H1 (cell line): ENCODE measurements around the gene CXCR4. TPM values are rescaled to one million over a fixed set of nuclear protein-coding genes. Genes with fewer than 3 reads are reported as not detected.

Source experiments
- CTCF ChIA-PET: fragments of 300-600 bp; sonication (Branson Sonifier 250); formaldehyde crosslinking; loops from one replicate; lab custom pipeline; 2021; ENCODE audit not compliant: partially characterized antibody; lab: Charles Lee
- POLR2A ChIA-PET: fragments of 300-600 bp; sonication (Branson Sonifier 250); formaldehyde crosslinking; loops from one replicate; lab custom pipeline; 2021; ENCODE audit warnings: inconsistent platforms; ENCODE audit not compliant: partially characterized antibody; lab: Charles Lee
- DNase-seq, 2 experiments: peaks; one replicate each; pipeline versions ENCODE4 v3.0.0 to v3.0.0-alpha.2; 2010 to 2022; ENCODE audit warnings: low spot score in 2 of 2, low read depth in 1 of 2, mixed read lengths in 1 of 2
- FAIRE-seq: peaks from 2 replicates; lab custom pipeline; 2011; peaks lifted over from hg19 to GRCh38; lab: Jason Lieb, UNC
- H2AFZ ChIP-seq: 2 replicates; pipeline ENCODE4 v1.8.1; 2012; ENCODE audit warnings: low read length, inconsistent platforms
- H2AK5ac ChIP-seq: 2 replicates; pipeline ENCODE4 v1.6.1; 2013; ENCODE audit warnings: low read depth, low read length
- H2BK120ac ChIP-seq: replicated peaks from 2 replicates; pipeline ENCODE3; 2013; ENCODE audit warnings: low read depth, low read length, inconsistent platforms
- H2BK12ac ChIP-seq: 2 replicates; pipeline ENCODE4 v1.6.1; 2013; ENCODE audit warnings: low read depth, low read length
- H2BK15ac ChIP-seq: 2 replicates; pipeline ENCODE4 v1.6.1; 2013; ENCODE audit warnings: low read length
- H2BK20ac ChIP-seq: 2 replicates; pipeline ENCODE4 v1.6.1; 2013; ENCODE audit warnings: low read length
- H2BK5ac ChIP-seq: 2 replicates; pipeline ENCODE4 v1.6.1; 2013; ENCODE audit warnings: low read depth, low read length
- H3K14ac ChIP-seq: 2 replicates; pipeline ENCODE4 v1.6.1; 2013; ENCODE audit warnings: inconsistent platforms; ENCODE audit not compliant: insufficient read length
- H3K18ac ChIP-seq: 2 replicates; pipeline ENCODE4 v1.6.1; 2013; ENCODE audit warnings: low read length; ENCODE audit errors: extremely low read depth
- H3K23ac ChIP-seq: 2 replicates; pipeline ENCODE4 v1.6.1; 2013; ENCODE audit warnings: inconsistent platforms; ENCODE audit not compliant: insufficient read length
- H3K23me2 ChIP-seq: 2 replicates; pipeline ENCODE4 v1.6.1; 2013; ENCODE audit warnings: low read depth, low read length
- H3K27ac ChIP-seq: 2 replicates; pipeline ENCODE4 v1.6.1; 2011; ENCODE audit warnings: low read depth, low read length, inconsistent platforms
- H3K27me3 ChIP-seq, 4 experiments: replicated peaks in 1 of 4; 1 replicate in 1 of 4; 2 replicates in 3 of 4; pipeline versions ENCODE4 v1.6.1 to v1.8.1; 2011 to 2013; ENCODE audit warnings: low read length in 3 of 4, mild to moderate bottlenecking in 3 of 4, inconsistent platforms in 2 of 4, mixed read lengths in 2 of 4, moderate library complexity in 1 of 4; ENCODE audit not compliant: control insufficient read depth in 3 of 4, insufficient read depth in 3 of 4; ENCODE audit errors: extremely low read depth in 1 of 4
- H3K36me3 ChIP-seq, 4 experiments: 2 replicates each; pipeline versions ENCODE4 v1.6.1 to v1.8.1; 2011 to 2013; ENCODE audit warnings: mild to moderate bottlenecking in 4 of 4, low read length in 3 of 4, moderate library complexity in 2 of 4, control low read depth in 1 of 4, inconsistent platforms in 1 of 4; ENCODE audit not compliant: insufficient read depth in 4 of 4, control insufficient read depth in 2 of 4
- H3K4ac ChIP-seq: replicated peaks from 2 replicates; pipeline ENCODE3; 2013; ENCODE audit warnings: low read length, low read depth, mixed read lengths, inconsistent platforms; ENCODE audit not compliant: insufficient read length
- H3K4me1 ChIP-seq, 4 experiments: replicated peaks in 1 of 4; 1 replicate in 1 of 4; 2 replicates in 3 of 4; pipeline versions ENCODE4 v1.6.1 to v1.8.1; 2011 to 2013; ENCODE audit warnings: low read length in 3 of 4, inconsistent platforms in 2 of 4, mixed read lengths in 1 of 4; ENCODE audit not compliant: insufficient read depth in 4 of 4, control insufficient read depth in 3 of 4
- H3K4me2 ChIP-seq, 2 experiments: 2 replicates each; pipeline versions ENCODE4 v1.6.1 to v1.8.1; 2011 to 2013; ENCODE audit warnings: low read depth in 2 of 2, low read length in 2 of 2, control low read depth in 1 of 2, inconsistent platforms in 1 of 2, mild to moderate bottlenecking in 1 of 2; ENCODE audit not compliant: insufficient read depth in 1 of 2
- H3K4me3 ChIP-seq, 4 experiments: fragments of 200-600, 300-600 bp in 1 of 4; sonication (generic), shearing (Covaris generic), sonication (Bioruptor Twin) in 1 of 4; 2 replicates each; pipeline versions ENCODE4 v1.5.1 to v1.8.1; 2011 to 2016; ENCODE audit warnings: low read length in 4 of 4, low read depth in 3 of 4, control low read depth in 2 of 4, inconsistent platforms in 2 of 4, mild to moderate bottlenecking in 2 of 4, mixed read lengths in 1 of 4, moderate library complexity in 1 of 4; ENCODE audit not compliant: insufficient read depth in 2 of 4; ENCODE audit errors: extremely low read depth in 1 of 4
- H3K56ac ChIP-seq: replicated peaks from 2 replicates; pipeline ENCODE3; 2013; ENCODE audit warnings: low read depth, mild to moderate bottlenecking, mixed read lengths, low read length, inconsistent platforms; ENCODE audit not compliant: insufficient read length
- H3K79me1 ChIP-seq: 2 replicates; pipeline ENCODE4 v1.6.1; 2013; ENCODE audit warnings: low read depth, low read length, control low read depth
- H3K79me2 ChIP-seq, 2 experiments: 2 replicates each; pipeline versions ENCODE4 v1.6.1 to v1.8.1; 2012 to 2013; ENCODE audit warnings: low read length in 2 of 2, mild to moderate bottlenecking in 2 of 2, inconsistent platforms in 1 of 2; ENCODE audit not compliant: insufficient read depth in 2 of 2, control insufficient read depth in 1 of 2
- H3K9ac ChIP-seq, 4 experiments: replicated peaks in 1 of 4; 1 replicate in 1 of 4; 2 replicates in 3 of 4; pipeline versions ENCODE4 v1.6.1 to v1.8.1; 2011 to 2013; ENCODE audit warnings: low read depth in 3 of 4, low read length in 3 of 4, control low read depth in 2 of 4, mild to moderate bottlenecking in 2 of 4, moderate library complexity in 2 of 4, inconsistent platforms in 1 of 4; ENCODE audit errors: extremely low read depth in 1 of 4
- H3K9me3 ChIP-seq, 2 experiments: 2 replicates each; pipeline versions ENCODE4 v1.6.1 to v1.8.1; 2012 to 2013; ENCODE audit warnings: mild to moderate bottlenecking in 2 of 2, moderate library complexity in 2 of 2, control low read depth in 1 of 2, inconsistent platforms in 1 of 2, low read depth in 1 of 2, low read length in 1 of 2, mixed read lengths in 1 of 2; ENCODE audit not compliant: insufficient read depth in 2 of 2
- H4K20me1 ChIP-seq, 2 experiments: replicated peaks in 1 of 2; 2 replicates each; pipeline versions ENCODE3 to v1.8.1; 2011 to 2013; ENCODE audit warnings: inconsistent platforms in 2 of 2, low read length in 2 of 2, mild to moderate bottlenecking in 1 of 2; ENCODE audit not compliant: insufficient read depth in 2 of 2, control insufficient read depth in 1 of 2
- H4K5ac ChIP-seq: 2 replicates; pipeline ENCODE4 v1.6.1; 2013; ENCODE audit warnings: low read length, low read depth, mixed read lengths, inconsistent platforms; ENCODE audit not compliant: insufficient read length
- H4K8ac ChIP-seq: 2 replicates; pipeline ENCODE4 v1.8.0; 2013; ENCODE audit warnings: mild to moderate bottlenecking, moderate library complexity, low read length, inconsistent platforms; ENCODE audit not compliant: insufficient read depth; ENCODE audit errors: extremely low read depth
- H4K91ac ChIP-seq: replicated peaks from 2 replicates; pipeline ENCODE3; 2013; ENCODE audit warnings: low read length, mixed read lengths, inconsistent platforms; ENCODE audit not compliant: insufficient read length
- ASH2L ChIP-seq: fragments of 200-600, 300-600 bp; sonication (generic); IDR thresholded peaks from one replicate; pipeline ENCODE4 v1.7.1; 2017; ENCODE audit warnings: low read length
- CBX5 ChIP-seq: fragments of 300-800, 300-1000 bp; sonication (generic); IDR thresholded peaks from 2 replicates; pipeline ENCODE4 v1.7.1; 2016; ENCODE audit warnings: antibody characterized with exemption, low read length, low read depth
- CEBPB ChIP-seq: IDR thresholded peaks from 2 replicates; pipeline ENCODE4 v1.6.1; 2012; ENCODE audit warnings: low read depth, low read length
- CHD2 ChIP-seq: IDR thresholded peaks from 2 replicates; pipeline ENCODE4 v1.6.1; 2012; ENCODE audit warnings: low read length, improper control_type of control experiment
- CREB1 ChIP-seq: IDR thresholded peaks from 2 replicates; pipeline ENCODE4 v1.6.1; 2012; ENCODE audit warnings: inconsistent platforms
- E2F6 ChIP-seq: IDR thresholded peaks from 2 replicates; pipeline ENCODE4 v1.6.1; 2012; ENCODE audit warnings: inconsistent platforms
- KDM4A ChIP-seq: IDR thresholded peaks from one replicate; pipeline ENCODE4 v1.7.1; 2012; ENCODE audit warnings: low read depth, mild to moderate bottlenecking, moderate library complexity, low read length, inconsistent platforms; ENCODE audit not compliant: severe bottlenecking
- PHF8 ChIP-seq: fragments of 200-600 bp; sonication (generic); conservative IDR thresholded peaks from 2 replicates; pipeline ENCODE4 v1.7.1; 2012; ENCODE audit warnings: low read depth, mild to moderate bottlenecking, inconsistent platforms, low read length, moderate library complexity
- RAD21 ChIP-seq, 2 experiments: IDR thresholded peaks in 1 of 2; conservative IDR thresholded peaks in 1 of 2; 2 replicates each; pipeline ENCODE4 v1.6.1; 2011; ENCODE audit warnings: low read depth in 2 of 2, low read length in 2 of 2, improper control_type of control experiment in 1 of 2, inconsistent platforms in 1 of 2, mild to moderate bottlenecking in 1 of 2, moderate library complexity in 1 of 2
- RXRA ChIP-seq: IDR thresholded peaks from 2 replicates; pipeline ENCODE4 v1.6.1; 2011; ENCODE audit warnings: low read depth, mild to moderate bottlenecking, low read length, moderate library complexity; ENCODE audit not compliant: insufficient read depth
- SP2 ChIP-seq: IDR thresholded peaks from 2 replicates; pipeline ENCODE4 v1.6.1; 2012; ENCODE audit warnings: mild to moderate bottlenecking, low read length, inconsistent platforms
- TAF1 ChIP-seq: IDR thresholded peaks from 2 replicates; pipeline ENCODE4 v1.6.1; 2011; ENCODE audit warnings: mild to moderate bottlenecking, low read depth, low read length
- ZNF274 ChIP-seq: IDR thresholded peaks from 2 replicates; pipeline ENCODE4 v1.7.0; 2012; ENCODE audit warnings: low read length, borderline replicate concordance; ENCODE audit errors: extremely low read depth
- WGBS, 2 experiments: shearing (Covaris generic) in 1 of 2; methylation state at CpG; one replicate each; pipeline versions ENCODE4 v1.1.6 to v1.1.7; 2013 to 2015; ENCODE audit warnings: low lambda C conversion rate in 2 of 2, mixed read lengths in 2 of 2, inconsistent platforms in 1 of 2, low coverage in 1 of 2, missing lambda C conversion rate in 1 of 2; ENCODE audit not compliant: insufficient replicate concordance in 2 of 2, insufficient coverage in 1 of 2, insufficient read length in 1 of 2; ENCODE audit errors: extremely low coverage in 1 of 2, missing lambda C conversion rate in 1 of 2; 5-methylcytosine and 5-hydroxymethylcytosine counted together
- polyA plus RNA-seq, 7 experiments: library from polyadenylated mRNA; depleted of rRNA in 3 of 7; stranded (reverse) in 5 of 7; unstranded in 2 of 7; fragments of >200 nt in 5 of 7; fragments of 200-250 nt in 2 of 7; gene quantifications; 1 replicate in 5 of 7; 2 replicates in 1 of 7; 4 replicates in 1 of 7; pipeline versions ENCODE4 v1.2.1 to v1.2.3, GENCODE V29; 2011 to 2013; ENCODE audit warnings: missing spikeins in 2 of 7, mixed read lengths in 2 of 7
- total RNA-seq: library from RNA; stranded (reverse); fragmentation: NEBNext Ultra II Directional; extraction: Animal tissue kit (Norgen Biotek cat#: 25700); gene quantifications from 2 replicates; pipeline ENCODE4 v1.2.1, GENCODE V29; 2021

CXCR4 gene
- total and polyA plus RNA-seq, 2 of the 8 experiments (the other 6 are each of a cell fraction or from before 2014, with no cell fraction given) = 1.8 to 2.8 TPM

- no peak overlapping the region for H2AK5ac ChIP-seq
- no peaks in the 10 kb centered on the region for H3K79me1 ChIP-seq
- 1% methylated on average over 48 of the region's 57 CpGs; no CpG with 5 or more reads in 1 of the 2 experiments for WGBS, 2 experiments
- 0 out of 8 replicates have a peak, but pooled peaks cover 0 to 2% (median 0%) of the 10 kb centered on the region in 4 experiments for H3K36me3 ChIP-seq
- H3K27me3 ChIP-seq = peaks cover 10 to 51% (median 43%) of the 10 kb centered on the region in 4 experiments
- H4K8ac ChIP-seq = no peak overlapping the region; the same call in 1 of the 2 replicates
- H3K27ac ChIP-seq = no peak overlapping the region
- FAIRE-seq = no peak
- H2AFZ ChIP-seq = no peak overlapping the region
- no peak overlapping the region for H3K9ac ChIP-seq
- no peak overlapping the region for H3K23ac ChIP-seq
- H4K91ac ChIP-seq = no peak overlapping the region
- H4K20me1 ChIP-seq = peaks cover 0 to 5% of the 10 kb centered on the region in 2 experiments
- no peak overlapping the region for H2BK120ac ChIP-seq
- DNase-seq = peak in 1 of 2 experiments; percentile 63
- no peak overlapping the region for H2BK15ac ChIP-seq
- CTCF ChIA-PET = no interaction called here
- H3K4me3 ChIP-seq = peak overlapping the region; percentile 57 to 78 (median 64)
- H3K23me2 ChIP-seq = peaks cover 23% of the 10 kb centered on the region
- no peaks in the 10 kb centered on the region for H3K79me2 ChIP-seq
- H3K9me3 ChIP-seq = no peaks in the 10 kb centered on the region
- H2BK20ac ChIP-seq = no peak overlapping the region
- no peak overlapping the region for H2BK5ac ChIP-seq
- H3K56ac ChIP-seq = no peak overlapping the region
- no peak overlapping the region for H3K4ac ChIP-seq
- H3K4me2 ChIP-seq = peak overlapping the region; percentile 94 to 97
- no peak overlapping the region for H2BK12ac ChIP-seq
- POLR2A ChIA-PET = interaction anchor here (0.6 kb wide), 1 partner anchor 1000 kb away, joined by 3 read pairs; no protein-coding TSS in a partner anchor
- H3K14ac ChIP-seq = no peak overlapping the region
- peaks cover 0 to 8% (median under 1%) of the 10 kb centered on the region in 4 experiments; a peak in 5 of 7 replicates for H3K4me1 ChIP-seq
- no peak overlapping the region for H3K18ac ChIP-seq
- no peak overlapping the region for H4K5ac ChIP-seq
- TF ChIP-seq ASH2L (peak; percentile 31), ZNF274 (no peak), PHF8 (no peak), CREB1 (no peak), RXRA (0 out of 2 replicates have a peak, but pooled peaks have one; percentile 1), CHD2 (no peak), TAF1 (no peak), KDM4A (peak; percentile 32), CBX5 (no peak), SP2 (no peak), RAD21 (IDR thresholded peaks at IDR 0.05 in 1 of 2, conservative IDR thresholded peaks at IDR 0.05 in 1 of 2; ENCODE audit: low read depth in 2 of 2, low read length in 2 of 2) (no peak), CEBPB (no peak), E2F6 (no peak)
Measured at GRCh38 chr2:136116813-136117390, 1.0 kb downstream of the CXCR4 start.
